Superior temporal gyrus (tissue), 1 donor: ENCODE data around the gene NIT2.
"Not testable (repeated sequence)": the region's sequence is repeated elsewhere in the genome, so short reads cannot be mapped to it uniquely, and the experiment has no call there.

Experiments
- DNase-seq: peaks from one replicate; pipeline ENCODE4 v3.0.0-alpha.2; 2016; ENCODE audit errors: extremely low spot score

Gene NIT2, protein sequence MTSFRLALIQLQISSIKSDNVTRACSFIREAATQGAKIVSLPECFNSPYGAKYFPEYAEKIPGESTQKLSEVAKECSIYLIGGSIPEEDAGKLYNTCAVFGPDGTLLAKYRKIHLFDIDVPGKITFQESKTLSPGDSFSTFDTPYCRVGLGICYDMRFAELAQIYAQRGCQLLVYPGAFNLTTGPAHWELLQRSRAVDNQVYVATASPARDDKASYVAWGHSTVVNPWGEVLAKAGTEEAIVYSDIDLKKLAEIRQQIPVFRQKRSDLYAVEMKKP

DNA sequence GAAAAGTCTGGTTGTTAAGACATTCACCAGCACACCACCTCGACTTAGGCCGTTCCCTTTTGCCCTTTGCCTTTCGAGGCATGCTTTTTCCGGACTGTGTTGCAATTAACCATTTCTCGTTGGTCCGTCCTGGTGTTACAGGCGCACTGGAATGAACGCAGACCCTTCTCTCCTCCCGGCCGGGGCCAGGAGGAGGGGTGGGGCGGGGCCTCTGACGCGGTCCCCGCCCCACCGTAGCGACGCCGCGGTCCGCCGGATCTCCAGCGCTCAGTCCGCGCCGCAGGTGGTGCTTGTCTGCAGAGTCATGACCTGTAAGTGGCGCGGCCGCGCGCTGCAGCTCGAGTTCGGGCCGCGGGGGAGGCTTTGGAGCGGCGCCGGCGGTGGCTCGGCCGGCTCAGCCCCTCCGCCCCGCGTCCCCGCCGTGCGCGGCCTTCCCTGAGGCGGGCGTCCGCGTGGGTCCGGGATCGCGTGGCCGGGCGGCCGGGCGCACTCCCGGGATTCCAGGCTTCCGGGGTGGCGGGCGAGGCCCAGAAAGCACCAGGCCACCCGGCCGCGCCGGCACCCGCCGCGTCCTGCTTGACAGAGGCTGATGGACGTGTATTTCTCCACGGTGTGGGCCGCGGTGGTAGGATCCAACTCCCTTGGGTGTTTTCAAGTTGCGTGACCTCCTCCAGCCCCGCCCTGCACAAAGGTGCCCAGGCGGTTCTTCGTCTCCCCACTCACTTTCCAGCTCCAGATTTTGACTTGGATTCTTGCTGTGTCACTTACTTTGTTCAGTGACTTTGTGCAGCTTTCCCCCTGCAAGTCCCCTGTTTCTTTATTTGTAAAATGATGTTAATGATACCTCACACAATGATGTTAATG is at the start of gene NIT2:
TSS of gene NIT2 (plus strand) at position 270 of the 864 bp plus-strand sequence. CDS start at position 305, 35 bp downstream.
- DNase-seq = peak; percentile 75

DNA sequence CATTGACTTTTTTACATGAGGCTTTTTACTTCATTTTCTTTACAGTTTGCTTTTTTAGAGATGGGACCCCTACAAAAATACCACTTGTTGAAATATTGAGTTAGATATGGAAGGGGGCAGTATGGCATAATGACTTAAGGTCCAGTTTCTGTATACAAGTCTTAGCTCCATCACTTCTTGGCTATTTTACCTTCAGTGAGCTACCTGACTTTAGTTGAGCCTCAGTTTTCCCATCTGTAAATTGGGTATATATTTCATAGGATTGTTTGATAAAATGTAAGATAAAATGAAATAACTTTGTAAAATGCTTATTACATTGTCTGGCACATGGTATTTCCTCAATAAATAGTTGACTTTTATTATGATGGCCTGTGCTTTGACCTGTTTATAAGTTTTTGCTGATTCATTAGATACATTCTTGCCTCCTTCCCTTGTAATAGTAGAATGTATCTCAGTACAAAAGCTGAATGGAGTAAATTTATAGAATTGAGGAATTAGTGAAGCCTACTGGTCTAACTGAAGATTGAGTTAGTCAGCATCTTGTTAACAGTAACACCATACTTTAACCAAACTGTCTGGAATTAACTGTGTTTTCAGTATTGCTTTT is 46.2 kb upstream of the NIT2 start:
- DNase-seq = no peak

DNA sequence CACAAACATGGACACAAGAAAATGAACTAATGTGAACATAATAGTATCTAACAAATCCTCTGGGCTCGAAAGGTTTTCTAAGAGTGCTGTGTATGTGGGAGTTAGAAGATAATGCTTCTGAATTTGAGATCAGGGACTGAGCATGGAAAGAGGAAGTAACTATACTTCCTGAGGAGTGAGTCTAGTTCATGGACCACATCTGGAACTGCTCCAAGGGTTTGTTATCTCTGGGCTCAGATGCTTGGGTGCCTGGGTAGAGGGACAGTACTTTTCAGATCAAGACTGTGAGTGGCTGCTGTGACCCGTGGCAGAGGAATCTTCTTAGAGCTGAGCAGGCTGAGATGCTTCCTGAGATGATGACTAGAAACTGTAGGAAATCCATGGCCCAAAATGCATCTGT is 45.2 kb upstream of the NIT2 start:
- DNase-seq = no peak

DNA sequence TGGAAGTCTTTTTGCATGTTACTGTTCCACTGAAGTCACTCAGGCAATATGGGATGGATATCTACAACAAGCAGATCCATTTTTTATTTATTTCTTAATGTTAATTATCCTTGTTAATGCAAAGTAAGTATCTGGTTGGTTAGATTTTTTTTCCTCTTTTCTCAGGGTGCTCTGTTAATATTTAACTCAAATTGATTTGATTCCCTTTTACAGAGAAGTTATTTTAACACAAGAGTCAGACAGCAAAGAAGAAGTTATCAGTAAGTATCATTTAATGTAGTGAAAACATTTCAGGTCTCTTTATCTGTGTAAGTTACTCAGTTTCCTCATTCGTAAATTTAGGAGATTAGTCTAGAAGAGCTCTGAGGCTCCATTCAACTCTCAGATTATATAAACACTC is 39.5 kb upstream of the NIT2 start:
- DNase-seq = no peak

DNA sequence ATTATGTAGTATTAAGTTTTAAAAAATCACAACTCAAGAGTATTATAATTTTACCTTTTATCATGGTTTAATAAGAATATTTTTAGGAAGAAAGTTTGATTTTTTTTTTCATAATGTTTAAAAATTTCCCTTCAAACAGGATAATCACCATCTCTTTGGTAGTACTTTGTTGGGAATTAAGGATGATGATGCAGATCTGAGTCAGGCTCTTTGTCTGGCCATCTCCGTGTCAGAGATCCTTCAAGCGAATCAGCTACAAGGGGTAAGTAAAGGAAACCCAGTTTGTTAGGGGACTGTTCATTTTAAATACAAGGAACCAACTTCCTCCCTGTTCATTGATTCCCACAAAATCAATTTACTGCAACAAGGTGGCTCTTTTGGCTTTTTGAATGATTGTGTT is 36.8 kb upstream of the NIT2 start:
- no peak for DNase-seq

DNA sequence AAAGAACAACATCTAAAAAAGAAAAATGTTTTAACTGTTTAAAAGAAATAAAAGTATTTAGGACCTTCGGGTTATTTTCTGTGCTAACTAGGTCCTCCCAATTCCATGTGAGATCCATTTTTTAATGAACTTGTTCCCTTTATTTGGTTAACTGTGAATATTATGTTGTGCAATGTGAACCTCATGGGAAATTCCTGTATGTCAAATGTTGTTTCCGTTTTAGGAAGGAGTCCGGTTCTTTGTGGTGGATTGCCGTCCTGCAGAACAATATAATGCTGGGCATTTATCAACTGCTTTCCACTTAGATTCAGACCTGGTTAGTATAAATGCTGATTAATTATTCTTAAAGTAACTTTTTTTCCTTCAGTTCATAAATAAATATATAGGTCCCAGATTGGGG is 35.5 kb upstream of the NIT2 start:
- DNase-seq = no peak

DNA sequence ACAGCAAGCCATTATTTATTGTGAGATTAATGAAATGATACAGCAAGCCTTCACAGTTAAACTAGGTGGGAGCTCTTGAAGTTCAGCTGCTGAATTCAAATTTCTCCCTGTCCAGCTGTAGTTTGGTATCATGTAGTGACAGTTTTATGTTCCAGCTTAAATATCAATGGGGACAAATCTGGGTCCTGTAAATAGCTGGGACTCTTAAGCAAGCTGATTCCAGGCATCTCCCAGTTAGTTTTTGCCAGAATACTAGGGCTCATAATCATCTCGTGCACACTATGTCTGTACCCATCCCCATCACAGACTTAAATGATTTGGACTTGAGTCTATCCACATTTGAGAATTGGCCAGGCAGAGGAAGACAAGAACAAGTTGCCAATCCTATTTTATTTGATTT is 27.9 kb upstream of the NIT2 start:
- no peak for DNase-seq

DNA sequence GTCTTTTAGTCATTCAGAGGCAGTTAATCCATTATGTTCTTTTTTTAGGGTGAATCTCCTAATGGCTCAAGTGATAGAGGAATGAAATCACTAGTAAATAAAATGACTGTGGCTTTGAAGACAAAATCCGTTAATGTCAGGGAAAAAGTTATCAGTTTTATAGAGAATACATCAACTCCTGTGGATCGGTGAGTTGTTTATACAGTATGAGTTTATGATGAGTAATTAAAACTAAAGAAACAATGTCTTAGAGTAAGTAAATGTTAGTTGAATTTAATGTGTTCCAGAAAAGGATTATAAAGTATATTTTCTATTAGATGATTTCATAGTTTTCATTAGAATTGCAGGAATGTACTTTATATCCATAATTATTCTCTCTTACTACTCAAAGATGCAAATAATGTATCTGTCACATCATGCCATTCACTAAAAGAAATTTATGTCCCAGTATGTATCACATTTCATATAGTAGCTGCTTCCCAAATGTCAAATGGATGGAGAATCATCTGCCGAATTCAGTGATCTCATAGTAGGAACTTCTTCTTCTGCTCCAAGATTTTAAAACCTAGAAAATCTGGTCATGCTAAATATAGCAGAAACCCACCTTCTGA is 24.1 kb upstream of the NIT2 start:
- no peak for DNase-seq

DNA sequence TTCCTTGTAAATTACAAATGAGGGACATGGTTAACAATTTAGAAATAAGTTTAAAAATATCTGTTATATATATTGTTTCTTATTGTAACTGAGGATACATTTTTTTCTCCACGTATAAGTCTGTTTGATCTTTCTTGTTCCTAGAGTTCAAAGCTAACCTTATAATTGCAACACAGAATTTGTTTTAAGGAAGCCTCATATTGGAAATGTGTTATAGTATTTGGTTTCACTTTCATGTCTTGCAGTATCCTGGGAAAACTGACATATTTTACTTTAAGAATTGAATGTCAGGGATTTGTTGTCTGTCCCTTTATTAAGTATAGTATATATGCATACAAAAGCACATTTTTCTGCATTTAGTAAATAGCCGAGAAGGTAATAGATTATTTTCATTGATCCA is 23.5 kb upstream of the NIT2 start:
- peak; percentile 33 for DNase-seq

DNA sequence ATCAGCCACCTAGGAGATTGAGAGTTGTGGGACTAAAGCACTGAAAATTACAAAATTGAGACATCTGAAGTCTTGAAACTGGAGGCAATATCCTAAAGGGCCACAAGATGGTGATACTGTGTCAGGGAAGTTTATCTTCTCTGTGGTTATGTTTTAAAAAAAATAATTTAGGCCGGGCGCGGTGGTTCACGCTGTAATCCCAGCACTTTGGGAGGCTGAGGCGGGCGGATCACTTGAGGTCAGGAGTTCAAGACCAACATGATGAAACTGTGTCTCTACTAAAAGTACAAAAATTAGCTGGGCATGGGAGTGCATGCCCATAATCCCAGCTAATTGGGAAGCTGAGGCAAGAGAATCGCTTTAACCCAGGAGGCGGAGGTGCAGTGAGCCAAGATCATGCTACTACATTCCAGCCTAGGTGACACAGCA is 17.9 kb upstream of the NIT2 start:
- peak; percentile 71 for DNase-seq

DNA sequence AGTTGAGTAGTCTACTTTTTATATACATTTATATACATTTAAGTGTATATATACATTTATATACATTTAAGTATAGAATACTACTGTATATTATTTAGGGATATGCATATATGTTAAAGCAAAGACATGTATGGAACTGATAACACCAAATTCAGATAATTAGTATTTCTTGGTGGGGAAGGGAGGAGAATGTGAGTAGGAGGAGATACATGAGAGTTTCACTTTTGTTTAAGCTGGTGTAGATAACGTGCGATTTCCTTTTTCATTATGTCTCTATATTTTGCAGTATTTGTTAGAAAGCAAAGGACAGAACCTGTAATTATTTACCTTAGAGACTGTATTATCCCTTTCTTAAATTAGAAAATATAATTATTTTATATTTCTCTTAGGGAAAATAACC is 16.6 kb upstream of the NIT2 start:
- DNase-seq = no peak

DNA sequence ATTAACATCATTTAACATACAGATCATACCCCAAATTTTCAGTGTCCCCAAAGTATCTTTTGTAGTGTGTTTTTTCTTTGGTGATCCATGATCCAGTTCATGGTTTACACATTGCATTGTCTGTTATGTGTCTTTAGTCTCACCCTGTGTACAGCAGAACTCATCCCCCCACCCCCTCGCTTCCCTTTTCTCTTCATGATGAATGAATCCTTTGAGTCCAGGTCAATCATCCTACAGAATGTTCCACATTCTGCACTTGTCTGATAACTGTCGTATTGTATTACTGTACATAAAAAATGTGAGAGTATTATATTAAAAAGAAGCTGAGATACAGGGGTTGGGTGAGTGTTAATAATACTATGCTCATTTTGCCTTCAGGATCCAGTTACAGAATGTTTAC is 14.6 kb upstream of the NIT2 start:
- no peak for DNase-seq

DNA sequence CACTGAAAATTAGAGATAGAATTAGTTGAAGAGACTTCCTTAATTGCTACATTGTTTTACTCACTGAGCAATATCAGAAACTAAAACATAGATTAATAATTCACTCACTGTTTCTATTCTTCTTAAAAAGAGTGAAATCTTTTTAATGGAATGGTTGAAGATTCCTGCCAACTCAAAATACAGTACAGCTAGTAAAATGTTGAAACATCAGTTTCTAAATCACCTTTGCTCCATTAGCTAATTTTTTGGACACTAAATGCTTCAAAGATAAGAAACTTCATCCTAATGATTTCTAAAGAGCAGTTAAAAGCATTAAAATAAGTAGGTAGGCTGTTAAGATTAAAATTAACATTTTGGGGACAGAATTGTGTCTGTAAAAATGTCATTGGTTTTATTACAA is 10.5 kb upstream of the NIT2 start:
- no peak for DNase-seq

DNA sequence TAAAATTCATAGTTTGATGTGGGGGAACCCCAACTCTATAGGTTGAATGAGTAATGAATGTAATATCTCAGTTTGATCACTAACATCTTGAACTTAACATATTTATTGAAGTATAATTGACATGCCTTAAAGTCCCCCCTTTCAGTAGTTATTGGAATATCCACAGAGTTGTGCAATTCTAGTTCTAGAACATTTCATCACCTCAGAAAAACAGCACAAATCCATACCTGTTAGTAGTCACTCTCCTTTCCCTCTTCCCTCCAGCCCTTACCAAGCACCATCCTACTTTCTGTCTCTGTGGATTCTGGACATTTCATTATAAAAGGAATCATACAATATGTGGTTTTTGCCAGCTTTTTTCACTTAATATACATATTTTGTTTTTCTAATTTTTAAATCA is 8.7 kb upstream of the NIT2 start:
- DNase-seq = no peak

DNA sequence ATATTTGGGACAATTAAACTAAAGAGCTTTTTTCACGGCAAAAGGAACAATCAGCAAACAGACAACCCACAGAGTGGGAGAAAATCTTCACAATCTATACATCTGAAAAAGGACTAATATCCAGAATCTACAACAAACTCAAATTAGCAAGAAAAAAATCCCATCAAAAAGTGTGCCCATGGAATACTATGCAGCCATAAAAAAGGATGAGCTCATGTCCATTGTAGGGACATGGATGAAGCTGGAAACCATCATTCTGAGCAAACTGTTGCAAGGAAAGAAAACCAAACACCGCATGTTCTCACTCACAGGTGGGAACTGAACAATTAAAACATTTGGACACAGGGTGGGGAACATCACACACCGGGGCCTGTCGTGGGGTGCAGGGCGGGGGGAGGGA is 7.2 kb upstream of the NIT2 start:
- not testable (repeated sequence) for DNase-seq

DNA sequence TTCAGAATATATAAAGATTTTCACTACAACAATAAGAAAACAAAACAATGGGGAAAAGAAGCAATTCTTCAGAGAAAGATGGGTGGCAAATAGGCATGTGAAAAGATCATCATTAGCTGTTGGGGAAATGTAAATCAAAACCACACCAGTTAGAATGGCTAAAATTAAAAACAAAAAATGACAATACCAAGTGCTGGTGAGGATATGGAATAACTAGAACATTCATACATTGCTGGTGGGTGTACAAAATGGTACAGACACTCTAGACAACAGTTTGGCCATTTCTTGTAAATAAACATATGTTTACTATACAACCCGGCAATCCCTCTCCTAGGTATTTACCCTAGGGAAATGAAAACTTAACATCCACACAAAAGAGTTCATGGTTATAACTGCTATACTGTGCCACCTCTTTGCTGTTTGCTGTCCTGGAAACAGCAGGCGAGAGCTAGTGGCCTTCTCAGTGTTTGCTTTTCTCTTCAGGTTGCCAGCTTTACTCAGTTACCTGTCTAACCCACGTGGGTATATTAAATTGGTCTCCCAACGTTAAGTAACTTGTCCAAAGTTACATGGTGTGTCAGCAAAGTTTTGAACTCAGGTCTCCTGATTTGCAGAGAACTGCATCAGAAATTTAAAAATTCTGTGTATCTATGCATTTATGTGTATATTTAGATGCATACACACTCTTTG is 4.6 kb upstream of the NIT2 start:
- no peak for DNase-seq

DNA sequence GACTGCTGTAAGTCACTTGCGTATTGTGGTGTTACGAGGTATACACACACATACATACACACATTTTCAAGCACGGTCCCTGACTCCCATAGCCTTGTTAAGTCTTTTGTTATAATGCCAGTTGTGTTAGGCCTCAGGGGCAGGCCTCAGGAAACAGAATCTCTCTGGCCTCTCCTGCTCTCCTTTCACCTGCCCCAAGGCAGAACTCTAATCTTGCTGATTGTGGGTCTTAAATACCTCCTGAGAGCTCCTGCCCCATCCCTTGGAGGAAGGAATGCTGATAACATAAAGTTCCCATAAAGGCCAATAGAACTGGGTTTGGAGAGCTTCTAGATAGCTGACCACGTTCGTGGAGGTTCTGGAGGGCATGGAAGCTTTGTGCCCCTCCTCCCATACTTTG is 3.9 kb upstream of the NIT2 start:
- DNase-seq = no peak

DNA sequence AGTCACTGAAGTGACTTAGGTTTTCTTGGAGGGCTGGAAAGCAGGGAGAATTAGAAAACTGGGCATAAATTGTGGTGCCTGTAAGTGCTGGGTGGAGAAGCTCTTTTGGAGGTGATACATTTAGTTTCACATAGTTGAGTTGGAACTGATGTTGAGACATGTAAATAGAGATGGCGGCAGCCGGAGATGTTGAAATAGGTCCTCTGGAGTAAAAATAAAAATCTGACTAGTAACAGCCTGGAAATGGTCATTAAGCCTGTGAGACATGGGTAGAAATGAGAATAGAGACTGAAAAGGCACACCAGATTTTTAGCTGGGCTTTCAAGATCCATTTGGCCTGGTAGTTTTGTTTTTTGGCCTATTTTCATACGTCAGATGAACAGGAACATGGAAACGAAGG is 2.9 kb upstream of the NIT2 start:
- DNase-seq = no peak

DNA sequence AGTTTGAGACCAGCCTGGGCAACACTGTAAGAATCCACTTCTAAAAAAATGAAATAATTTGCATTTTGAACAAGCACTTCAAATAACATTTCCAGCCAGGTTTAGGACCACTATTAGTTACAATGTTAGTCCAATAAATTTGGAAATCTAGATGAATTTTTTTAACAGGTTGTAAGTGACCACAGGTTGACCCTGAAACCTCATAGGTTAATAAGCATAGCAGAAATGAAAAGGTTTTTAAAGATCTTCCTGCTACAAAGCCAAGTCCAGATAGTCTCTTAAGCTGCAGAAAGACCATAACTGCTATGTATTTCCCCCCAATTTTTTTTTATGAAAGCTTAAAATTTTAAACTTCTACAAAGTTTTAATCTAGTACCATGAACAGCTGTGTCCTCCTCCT is 1.5 kb upstream of the NIT2 start:
- DNase-seq = no peak

DNA sequence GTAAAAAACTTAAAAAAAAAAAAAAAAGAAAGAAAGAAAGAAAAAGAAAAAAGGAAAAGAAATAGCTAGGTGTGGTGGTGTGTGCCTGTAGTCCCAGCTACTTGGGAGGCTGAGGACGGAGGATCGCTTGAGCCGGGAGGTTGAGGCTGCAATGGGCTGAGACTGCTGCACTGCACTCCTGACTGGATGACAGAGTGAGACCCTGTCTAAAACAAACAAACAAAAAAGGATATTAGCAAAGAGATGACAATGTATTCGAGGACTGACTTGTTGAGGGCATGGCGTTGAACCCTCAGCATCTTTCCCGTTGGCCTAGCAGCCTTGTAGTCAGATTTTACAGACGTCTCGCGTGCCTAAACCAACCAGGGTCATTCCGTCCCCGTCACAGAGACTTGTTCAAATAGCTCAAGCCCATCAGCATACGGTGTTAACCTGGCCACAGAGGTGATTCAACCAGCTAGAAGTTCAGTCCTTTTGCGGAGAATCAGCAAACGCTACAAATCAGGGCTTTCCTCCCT is 528 bp upstream of the NIT2 start:
- DNase-seq = no peak

DNA sequence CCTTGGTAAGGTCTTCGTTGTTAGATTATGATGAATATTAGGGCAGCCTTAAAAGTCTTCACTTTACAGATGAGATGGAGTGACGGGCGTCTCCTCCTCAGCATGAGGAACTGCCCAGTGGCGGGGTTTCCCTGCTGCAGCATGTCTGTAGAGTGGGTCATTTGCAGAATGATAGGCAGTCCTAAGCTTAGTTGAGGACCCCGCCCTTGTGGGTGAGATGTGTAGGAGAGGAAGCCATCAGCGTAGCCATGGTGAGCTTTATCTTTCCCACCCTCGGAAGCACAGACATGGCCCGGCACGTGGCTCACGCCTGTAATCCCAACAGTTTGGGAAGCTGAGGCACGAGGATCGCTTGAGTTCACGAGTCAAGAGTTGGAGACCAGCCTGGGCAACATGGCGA is 877 bp downstream of the NIT2 start:
- no peak for DNase-seq

DNA sequence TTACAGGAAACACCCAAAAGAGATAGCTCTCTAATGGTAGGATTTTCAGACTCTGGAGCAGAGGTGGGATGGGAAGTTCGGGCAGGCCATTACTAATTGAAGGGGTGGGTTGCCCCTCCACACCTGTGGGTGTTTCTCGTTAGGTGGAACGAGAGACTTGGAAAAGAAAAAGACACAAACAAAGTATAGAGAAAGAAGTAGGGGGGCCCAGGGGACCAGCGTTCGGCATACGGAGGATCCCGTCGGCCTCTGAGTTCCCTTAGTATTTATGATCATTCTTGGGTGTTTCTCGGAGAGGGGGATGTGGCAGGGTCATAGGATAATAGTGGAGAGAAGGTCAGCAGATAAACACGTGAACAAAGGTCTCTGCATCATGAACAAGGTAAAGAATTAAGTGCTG is 1.7 kb downstream of the NIT2 start:
- DNase-seq = not testable (repeated sequence)
